Stomach (tissue), 9 donors: ENCODE measurements around the gene GPR149. TPM values are rescaled to one million over a fixed set of nuclear protein-coding genes. Genes with fewer than 3 reads are reported as not detected.

Source experiments
- DNase-seq, 2 donors: peaks; one replicate each; pipeline versions ENCODE4 v3.0.0 to v3.0.0-alpha.2; 2013 to 2019
- H3K27ac ChIP-seq, 5 donors: fragments of 200-600 bp in 4 of 5; sonication (generic) in 4 of 5; one replicate each; pipeline ENCODE4 v1.5.1; 2013 to 2019; ENCODE audit warnings: mild to moderate bottlenecking in 1 of 5, moderate library complexity in 1 of 5
- H3K27me3 ChIP-seq, 3 donors: fragments of 200-600 bp; sonication (generic); one replicate each; pipeline ENCODE4 v1.5.1; 2017 to 2019; ENCODE audit warnings: mixed run types in 1 of 3
- H3K36me3 ChIP-seq, 4 donors: fragments of 200-600 bp; sonication (generic); 1 replicate in 3 of 4; 2 replicates in 1 of 4; pipeline ENCODE4 v1.5.1; 2016 to 2019
- H3K4me1 ChIP-seq, 4 donors: fragments of 200-600 bp; sonication (generic); one replicate each; pipeline ENCODE4 v1.5.1; 2016 to 2019
- H3K4me3 ChIP-seq, 4 donors: fragments of 200-600 bp; sonication (generic) in 3 of 4; one replicate each; pipeline ENCODE4 v1.5.1; 2016 to 2019; ENCODE audit warnings: mild to moderate bottlenecking in 1 of 4
- H3K9me3 ChIP-seq, 4 donors: fragments of 200-600 bp; sonication (generic); one replicate each; pipeline ENCODE4 v1.5.1; 2016 to 2019
- EP300 ChIP-seq: sonication (generic); formaldehyde crosslinking; IDR thresholded peaks from one replicate; pipeline ENCODE4 v1.6.1; 2017; ENCODE audit warnings: antibody characterized with exemption
- POLR2A ChIP-seq, 4 donors: fragments of 450-650 bp; IDR thresholded peaks; one replicate each; pipeline ENCODE4 v1.6.1; 2016; ENCODE audit warnings: antibody characterized with exemption in 4 of 4, control low read depth in 2 of 4, mild to moderate bottlenecking in 1 of 4, moderate library complexity in 1 of 4
- POLR2AphosphoS5 ChIP-seq, 3 donors: sonication (generic); formaldehyde crosslinking; IDR thresholded peaks; one replicate each; pipeline ENCODE4 v1.6.1; 2016; ENCODE audit warnings: antibody characterized with exemption in 3 of 3
- WGBS, 5 donors: extraction: QIAGEN DNeasy Blood & Tissue Kit in 3 of 5; methylation state at CpG; one replicate each; pipeline versions ENCODE4 v1.1.5 to v1.1.7; 2013 to 2018; 5-methylcytosine and 5-hydroxymethylcytosine counted together
- intact Hi-C: fragments of 100-400 bp; cut with DNase I; formaldehyde crosslinking; loops from one replicate; pipeline ENCODE4 v1.15.1; 2023; ENCODE audit warnings: low total_unique reads
- polyA plus RNA-seq, 3 donors: library from polyadenylated mRNA; stranded (reverse); fragments of 200-250 nt; gene quantifications; one replicate each; pipeline ENCODE4 v1.2.3, GENCODE V29; 2013
- total RNA-seq, 5 donors: library from RNA; depleted of rRNA; stranded (reverse); fragments of >200 nt; gene quantifications; one replicate each; pipeline versions ENCODE4 v1.1.0 to v1.2.3, GENCODE V29; 2014 to 2016
- TF ChIP-seq, protein P1 (sequence below), 7 experiments: fragments of 450-650 bp in 4 of 7; fragments of 200-600 bp in 3 of 7; sonication (generic) in 3 of 7; IDR thresholded peaks; one replicate each; pipeline ENCODE4 v1.5.1; 2016 to 2019; ENCODE audit warnings: antibody characterized with exemption in 7 of 7, control low read depth in 2 of 7, mild to moderate bottlenecking in 1 of 7
- donor health status: healthy with polysubstance abuse.
- donor health status: Bipolar disorder and iron deficiency.
- donor health status: healthy.

Gene GPR149
- total and polyA plus RNA-seq, 8 donors = 0.18 TPM; not detected in 7

DNA sequence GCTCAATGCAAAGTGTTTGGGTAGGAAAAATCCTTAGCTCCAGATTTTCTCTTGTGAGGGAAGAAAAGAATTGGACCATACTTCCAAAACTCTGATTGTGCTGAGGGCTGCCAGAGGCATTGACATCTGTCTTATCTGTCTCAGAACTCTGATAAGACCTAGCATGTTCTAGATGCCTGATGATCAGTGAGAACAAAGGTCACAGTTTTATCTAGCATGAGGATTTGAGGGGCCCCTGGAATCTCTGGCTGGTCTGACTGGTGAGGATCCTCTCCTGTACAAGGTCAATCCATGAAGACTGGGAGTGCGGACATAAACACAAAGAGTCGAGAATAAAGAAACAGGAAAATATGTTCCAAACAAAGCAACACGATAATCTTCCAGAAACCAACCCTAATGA is 40.1 kb downstream of the GPR149 start:
- H3K27ac ChIP-seq = no peak overlapping the region
- H3K27me3 ChIP-seq = no peaks in the 10 kb centered on the region
- H3K4me3 ChIP-seq = no peak overlapping the region
- no peak for TF ChIP-seq EP300
- TF ChIP-seq POLR2AphosphoS5 (IDR thresholded peaks at IDR 0.05) = no peak
- no peak for TF ChIP-seq POLR2A (IDR thresholded peaks at IDR 0.05)
- TF ChIP-seq, protein P1, sequence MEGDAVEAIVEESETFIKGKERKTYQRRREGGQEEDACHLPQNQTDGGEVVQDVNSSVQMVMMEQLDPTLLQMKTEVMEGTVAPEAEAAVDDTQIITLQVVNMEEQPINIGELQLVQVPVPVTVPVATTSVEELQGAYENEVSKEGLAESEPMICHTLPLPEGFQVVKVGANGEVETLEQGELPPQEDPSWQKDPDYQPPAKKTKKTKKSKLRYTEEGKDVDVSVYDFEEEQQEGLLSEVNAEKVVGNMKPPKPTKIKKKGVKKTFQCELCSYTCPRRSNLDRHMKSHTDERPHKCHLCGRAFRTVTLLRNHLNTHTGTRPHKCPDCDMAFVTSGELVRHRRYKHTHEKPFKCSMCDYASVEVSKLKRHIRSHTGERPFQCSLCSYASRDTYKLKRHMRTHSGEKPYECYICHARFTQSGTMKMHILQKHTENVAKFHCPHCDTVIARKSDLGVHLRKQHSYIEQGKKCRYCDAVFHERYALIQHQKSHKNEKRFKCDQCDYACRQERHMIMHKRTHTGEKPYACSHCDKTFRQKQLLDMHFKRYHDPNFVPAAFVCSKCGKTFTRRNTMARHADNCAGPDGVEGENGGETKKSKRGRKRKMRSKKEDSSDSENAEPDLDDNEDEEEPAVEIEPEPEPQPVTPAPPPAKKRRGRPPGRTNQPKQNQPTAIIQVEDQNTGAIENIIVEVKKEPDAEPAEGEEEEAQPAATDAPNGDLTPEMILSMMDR (IDR thresholded peaks at IDR 0.05) = no peak
- intact Hi-C loops = no loop called here
- H3K36me3 ChIP-seq = no peaks in the 10 kb centered on the region
- 70 to 86% (median 75%) methylated on average over 3 of the region's 3 CpGs for WGBS, 5 donors
- H3K4me1 ChIP-seq = no peaks in the 10 kb centered on the region
- no peak for DNase-seq
- H3K9me3 ChIP-seq = no peaks in the 10 kb centered on the region

DNA sequence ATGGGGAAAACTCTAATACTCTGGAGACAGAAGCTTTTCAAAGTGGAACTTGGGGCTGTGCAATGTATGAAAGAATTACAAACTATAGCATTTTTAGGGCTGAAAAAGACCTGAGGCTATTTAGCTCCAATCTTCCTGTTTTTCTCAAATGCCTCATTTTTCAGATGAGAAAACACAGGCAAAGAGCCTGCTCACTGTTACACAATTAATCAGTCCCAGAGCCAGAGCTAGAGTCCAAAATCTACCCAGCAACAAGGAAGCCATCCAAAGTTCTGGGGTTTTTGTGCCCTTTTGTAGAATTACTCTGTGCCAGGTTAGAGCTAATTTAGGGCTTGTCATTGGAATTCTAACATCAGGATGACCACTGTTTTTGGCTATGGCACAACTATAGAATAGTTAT is 45.5 kb downstream of the GPR149 start:
- H3K27ac ChIP-seq = no peak overlapping the region
- intact Hi-C loops = no loop called here
- no peaks in the 10 kb centered on the region for H3K9me3 ChIP-seq
- TF ChIP-seq POLR2AphosphoS5 (IDR thresholded peaks at IDR 0.05) (no peak), POLR2A (IDR thresholded peaks at IDR 0.05) (no peak), EP300 (no peak)
- TF ChIP-seq, protein P1 (IDR thresholded peaks at IDR 0.05) = no peak
- H3K4me3 ChIP-seq = no peak overlapping the region
- no peaks in the 10 kb centered on the region for H3K36me3 ChIP-seq
- H3K27me3 ChIP-seq = no peaks in the 10 kb centered on the region
- H3K4me1 ChIP-seq = no peaks in the 10 kb centered on the region
- peak in 1 of 2 donors; percentile 33 for DNase-seq

DNA sequence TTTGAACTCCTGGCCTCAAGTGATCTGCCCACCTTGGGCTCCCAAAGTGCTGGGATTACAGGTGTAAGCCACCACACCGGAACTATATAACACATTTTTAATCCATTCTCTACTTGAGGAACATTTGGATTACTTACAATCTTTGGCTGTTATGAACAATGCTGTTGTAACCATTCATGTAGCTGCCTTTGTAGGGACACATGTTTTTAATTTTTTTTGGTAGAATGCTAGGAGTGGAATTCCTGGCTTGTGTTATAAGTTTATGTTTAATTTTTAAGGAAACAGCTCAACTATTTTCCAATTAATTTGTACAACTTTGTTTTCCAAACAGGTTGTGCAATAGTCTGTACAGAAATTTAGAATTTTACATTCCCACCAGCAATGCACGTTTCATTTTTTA is 51.7 kb downstream of the GPR149 start:
- no peak overlapping the region for H3K4me3 ChIP-seq
- H3K4me1 ChIP-seq = no peaks in the 10 kb centered on the region
- H3K9me3 ChIP-seq = no peaks in the 10 kb centered on the region
- DNase-seq = no peak
- H3K27ac ChIP-seq = no peak overlapping the region
- no peaks in the 10 kb centered on the region for H3K36me3 ChIP-seq
- intact Hi-C loops = no loop called here
- H3K27me3 ChIP-seq = no peaks in the 10 kb centered on the region
- TF ChIP-seq POLR2A (IDR thresholded peaks at IDR 0.05) = no peak
- TF ChIP-seq, protein P1 (IDR thresholded peaks at IDR 0.05) = no peak
- no peak for TF ChIP-seq EP300
- TF ChIP-seq POLR2AphosphoS5 (IDR thresholded peaks at IDR 0.05) = no peak
- WGBS, 5 donors = 81 to 91% (median 88%) methylated on average over 2 of the region's 2 CpGs

DNA sequence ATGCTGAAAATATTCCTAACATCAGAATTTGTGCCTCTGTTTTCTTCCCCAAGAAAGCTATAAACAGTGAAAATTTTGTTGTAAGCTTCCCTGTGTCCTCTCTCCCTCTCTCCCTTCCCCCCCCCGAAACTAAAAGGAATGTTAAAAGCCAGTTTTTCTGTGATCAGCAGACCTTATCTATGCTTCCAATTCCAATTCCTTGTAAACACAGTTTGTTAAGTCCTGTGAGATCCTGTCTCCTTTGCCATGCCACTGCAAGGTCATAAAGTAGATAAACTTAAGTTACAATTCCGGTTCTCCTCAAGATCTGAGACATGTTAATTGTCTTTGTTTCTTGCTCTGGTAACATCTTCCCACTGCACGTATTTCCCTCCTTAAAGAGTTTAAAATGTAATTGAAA is 62.8 kb downstream of the GPR149 start:
- intact Hi-C loops = no loop called here
- DNase-seq = no peak
- TF ChIP-seq POLR2A (IDR thresholded peaks at IDR 0.05) (no peak), POLR2AphosphoS5 (IDR thresholded peaks at IDR 0.05) (no peak), EP300 (no peak)
- TF ChIP-seq, protein P1 (IDR thresholded peaks at IDR 0.05) = no peak
- Histone ChIP-seq H3K27ac (no peak overlapping the region), H3K4me1 (no peaks in the 10 kb centered on the region), H3K9me3 (peaks cover 0 to 13% (median 7%) of the 10 kb centered on the region in 4 donors), H3K27me3 (no peaks in the 10 kb centered on the region), H3K36me3 (no peaks in the 10 kb centered on the region), H3K4me3 (no peak overlapping the region)
- WGBS, 5 donors = 8 to 20% (median 12%) methylated on average over 3 of the region's 3 CpGs
